Mucosa of descending colon (tissue), 3 donors: ENCODE results near the gene TEX261. TPM values are rescaled to one million over a fixed set of nuclear protein-coding genes. Genes with fewer than 3 reads are reported as not detected.

Source experiments
- ATAC-seq: fragments of 200-7000 bp; cut with Tn5 transposase; one replicate; pipeline ENCODE4 v1.9.1; 2020; ENCODE audit warnings: mild to moderate bottlenecking, moderate library complexity
- DNase-seq, 3 donors: peaks; one replicate each; pipeline ENCODE4 v3.0.0-alpha.2; 2020
- H3K36me3 ChIP-seq: fragments of 200-600 bp; one replicate; pipeline ENCODE4 v1.8.0; 2021; ENCODE audit warnings: low read depth, mild to moderate bottlenecking
- H3K4me1 ChIP-seq: fragments of 200-600 bp; one replicate; pipeline ENCODE4 v1.8.0; 2021; ENCODE audit warnings: low read depth, mild to moderate bottlenecking
- H3K4me3 ChIP-seq: fragments of 200-600 bp; one replicate; pipeline ENCODE4 v1.8.0; 2021; ENCODE audit warnings: mild to moderate bottlenecking
- H3K9me3 ChIP-seq: fragments of 200-600 bp; one replicate; pipeline ENCODE4 v1.8.0; 2021; ENCODE audit warnings: mild to moderate bottlenecking
- intact Hi-C, 2 donors: fragments of 100-400 bp; cut with DNase I in 1 of 2; cut with micrococcal nuclease in 1 of 2; formaldehyde crosslinking; loops; one replicate each; pipeline versions ENCODE4 v1.11.0 to v1.11.1; 2022; cut with DNase I, micrococcal nuclease
- total RNA-seq, 3 donors: library from RNA; stranded (reverse); fragmentation: NEBNext Ultra II Directional in 2 of 3; extraction: Animal tissue kit (Norgen Biotek cat#: 25700) in 2 of 3; gene quantifications; one replicate each; pipeline versions ENCODE4 v1.2.1 to v1.2.4, GENCODE V29; 2021 to 2023
- TF ChIP-seq, protein P1 (sequence below): fragments of 200-600 bp; IDR thresholded peaks from one replicate; pipeline ENCODE4 v1.8.0; 2022; ENCODE audit warnings: antibody characterized with exemption, mild to moderate bottlenecking
- donor health status: DM: no; HTN: no; CAD: no; lungs with moderate emphysema.
- donor health status: DM: no; HTN: no; CAD: no.
- donor health status: DM: no; HTN: yes; CAD: no.

The TEX261 gene
- total RNA-seq, 3 donors from 2014 or later, result 51.0 to 63.0 (median 51.4) TPM

DNA sequence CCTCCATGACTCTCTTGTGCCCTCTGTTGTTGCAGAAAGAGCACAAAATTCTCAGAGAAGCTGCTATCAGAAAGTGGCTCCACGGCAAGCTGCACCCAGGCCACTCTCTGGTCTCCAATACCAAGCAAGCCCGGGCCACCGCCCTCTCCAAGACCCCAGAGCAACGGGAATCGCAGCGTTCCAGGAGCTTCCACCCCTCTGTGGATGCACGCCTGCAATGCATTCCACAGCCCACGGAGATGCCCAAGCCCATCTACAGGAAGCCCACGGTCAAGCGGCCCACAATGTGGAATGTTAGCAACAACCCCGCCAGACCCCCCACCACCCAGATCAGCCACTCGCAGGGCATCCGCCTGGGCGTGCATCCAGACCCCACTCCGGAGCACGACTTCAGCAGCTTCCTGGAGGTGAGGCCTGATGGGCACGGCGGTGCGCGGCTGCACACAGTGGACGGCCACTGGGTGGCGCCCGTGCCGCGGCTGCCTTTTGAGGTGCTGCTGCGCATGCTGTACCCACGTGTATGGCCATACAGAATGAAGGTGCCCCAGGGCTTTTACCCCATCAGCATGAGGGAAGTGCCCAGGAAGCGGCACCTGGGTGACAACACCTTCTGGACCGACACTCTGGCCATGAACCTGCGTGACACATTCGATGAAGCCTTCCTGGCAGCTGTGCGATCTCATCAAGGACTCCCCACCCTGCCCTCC lies 9.9 kb downstream of the TEX261 start:
- DNase-seq, result peak; percentile 79 to 82 (median 80)

DNA sequence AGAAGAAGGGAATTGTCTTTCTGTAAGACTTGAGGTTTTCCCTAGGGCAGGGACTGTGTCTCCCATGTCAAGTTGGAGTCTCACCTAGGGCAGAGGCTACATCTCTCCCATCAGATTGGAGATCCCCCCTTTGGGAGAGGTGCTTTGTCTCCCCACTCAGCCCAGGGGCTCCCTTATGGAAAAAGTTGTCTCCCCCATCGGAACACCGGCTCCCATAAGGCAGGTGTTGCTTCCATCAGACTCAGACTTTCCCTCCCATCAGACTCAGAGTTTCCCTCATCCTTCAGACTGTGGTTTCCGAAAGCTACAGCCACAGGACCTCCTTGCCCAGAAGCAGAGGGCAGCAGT lies 10.5 kb downstream of the TEX261 start:
- ATAC-seq (no peak), DNase-seq (no peak)
- Histone ChIP-seq H3K4me1 (peaks cover 4% of the 10 kb centered on the region), H3K36me3 (peaks cover 6% of the 10 kb centered on the region), H3K9me3 (no peaks in the 10 kb centered on the region), H3K4me3 (no peak overlapping the region)
- intact Hi-C loops, result no loop called here
- TF ChIP-seq, protein P1, sequence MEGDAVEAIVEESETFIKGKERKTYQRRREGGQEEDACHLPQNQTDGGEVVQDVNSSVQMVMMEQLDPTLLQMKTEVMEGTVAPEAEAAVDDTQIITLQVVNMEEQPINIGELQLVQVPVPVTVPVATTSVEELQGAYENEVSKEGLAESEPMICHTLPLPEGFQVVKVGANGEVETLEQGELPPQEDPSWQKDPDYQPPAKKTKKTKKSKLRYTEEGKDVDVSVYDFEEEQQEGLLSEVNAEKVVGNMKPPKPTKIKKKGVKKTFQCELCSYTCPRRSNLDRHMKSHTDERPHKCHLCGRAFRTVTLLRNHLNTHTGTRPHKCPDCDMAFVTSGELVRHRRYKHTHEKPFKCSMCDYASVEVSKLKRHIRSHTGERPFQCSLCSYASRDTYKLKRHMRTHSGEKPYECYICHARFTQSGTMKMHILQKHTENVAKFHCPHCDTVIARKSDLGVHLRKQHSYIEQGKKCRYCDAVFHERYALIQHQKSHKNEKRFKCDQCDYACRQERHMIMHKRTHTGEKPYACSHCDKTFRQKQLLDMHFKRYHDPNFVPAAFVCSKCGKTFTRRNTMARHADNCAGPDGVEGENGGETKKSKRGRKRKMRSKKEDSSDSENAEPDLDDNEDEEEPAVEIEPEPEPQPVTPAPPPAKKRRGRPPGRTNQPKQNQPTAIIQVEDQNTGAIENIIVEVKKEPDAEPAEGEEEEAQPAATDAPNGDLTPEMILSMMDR, result no peak

More for the DNA sequence above, 9.9 kb downstream of the TEX261 start:
- intact Hi-C loops, result no loop called here
- TF ChIP-seq, protein P1, result peak; percentile 79
- Histone ChIP-seq H3K4me3 (no peak overlapping the region), H3K9me3 (no peaks in the 10 kb centered on the region), H3K36me3 (peaks cover 6% of the 10 kb centered on the region), H3K4me1 (peaks cover 4% of the 10 kb centered on the region)
- ATAC-seq, result peak; percentile 97

DNA sequence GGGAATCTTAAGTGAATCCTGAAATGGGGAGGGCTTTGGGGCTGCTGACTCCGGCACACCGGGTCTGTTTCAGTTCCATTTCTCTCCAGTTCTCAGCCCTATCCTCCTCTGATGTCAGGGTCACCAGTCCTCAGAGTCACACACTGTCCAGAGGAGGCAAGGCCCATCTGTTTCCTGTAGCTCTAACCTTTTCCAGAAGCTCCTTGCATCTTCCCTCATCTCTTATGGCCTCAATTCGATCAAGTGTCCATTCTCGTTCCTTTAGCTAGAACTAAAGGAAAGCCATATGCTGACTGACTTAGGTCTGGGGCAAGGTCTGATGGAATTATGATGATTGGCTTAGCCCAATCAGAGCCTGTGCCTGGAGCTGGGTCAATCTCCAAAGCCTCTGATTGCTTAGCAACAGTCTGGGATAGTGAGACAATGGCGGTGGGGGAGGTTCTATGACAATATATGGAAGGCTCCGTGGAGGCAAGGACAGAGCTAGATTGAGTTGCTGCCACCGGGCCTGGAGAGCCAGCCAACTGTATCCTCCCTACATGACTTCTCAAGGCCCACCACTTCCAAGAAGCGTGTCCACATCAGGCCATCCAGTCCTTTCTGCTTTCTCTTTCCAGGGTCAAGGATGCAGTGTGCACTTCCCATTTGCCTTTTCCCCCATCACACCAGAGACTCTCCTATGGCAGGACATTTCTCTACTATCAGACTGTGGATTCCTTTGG lies 11.0 kb downstream of the TEX261 start:
- DNase-seq, result no peak
- H3K4me3 ChIP-seq, result no peak overlapping the region
- intact Hi-C loops, result no loop called here
- ATAC-seq, result no peak
- TF ChIP-seq, protein P1, result no peak
- H3K4me1 ChIP-seq, result peaks cover 4% of the 10 kb centered on the region
- peaks cover 6% of the 10 kb centered on the region for H3K36me3 ChIP-seq
- no peaks in the 10 kb centered on the region for H3K9me3 ChIP-seq

DNA sequence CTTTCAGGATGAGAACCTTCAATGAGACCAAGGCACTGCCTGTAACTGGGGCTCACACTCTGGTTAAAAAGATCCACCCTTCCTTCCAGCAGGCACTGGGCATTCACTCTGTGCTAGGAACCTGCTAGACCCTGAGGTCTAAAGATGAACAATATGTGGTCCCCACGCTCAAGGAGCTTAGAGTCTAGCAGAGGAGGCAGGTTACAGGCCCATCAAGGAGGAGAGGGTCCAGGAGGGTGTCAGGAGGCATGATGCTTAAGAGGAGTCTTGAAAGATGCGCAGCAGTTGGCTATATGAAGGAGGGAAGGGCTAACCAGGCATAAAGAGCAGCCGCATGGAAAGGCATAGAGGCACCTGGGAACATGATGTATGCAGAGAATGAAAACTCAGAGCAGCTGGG lies 11.7 kb downstream of the TEX261 start:
- Histone ChIP-seq H3K36me3 (peaks cover under 1% of the 10 kb centered on the region), H3K4me1 (peaks cover 8% of the 10 kb centered on the region), H3K9me3 (no peaks in the 10 kb centered on the region), H3K4me3 (no peak overlapping the region)
- ATAC-seq, result no peak
- DNase-seq, result no peak
- intact Hi-C loops, result no loop called here
- TF ChIP-seq, protein P1, result no peak

DNA sequence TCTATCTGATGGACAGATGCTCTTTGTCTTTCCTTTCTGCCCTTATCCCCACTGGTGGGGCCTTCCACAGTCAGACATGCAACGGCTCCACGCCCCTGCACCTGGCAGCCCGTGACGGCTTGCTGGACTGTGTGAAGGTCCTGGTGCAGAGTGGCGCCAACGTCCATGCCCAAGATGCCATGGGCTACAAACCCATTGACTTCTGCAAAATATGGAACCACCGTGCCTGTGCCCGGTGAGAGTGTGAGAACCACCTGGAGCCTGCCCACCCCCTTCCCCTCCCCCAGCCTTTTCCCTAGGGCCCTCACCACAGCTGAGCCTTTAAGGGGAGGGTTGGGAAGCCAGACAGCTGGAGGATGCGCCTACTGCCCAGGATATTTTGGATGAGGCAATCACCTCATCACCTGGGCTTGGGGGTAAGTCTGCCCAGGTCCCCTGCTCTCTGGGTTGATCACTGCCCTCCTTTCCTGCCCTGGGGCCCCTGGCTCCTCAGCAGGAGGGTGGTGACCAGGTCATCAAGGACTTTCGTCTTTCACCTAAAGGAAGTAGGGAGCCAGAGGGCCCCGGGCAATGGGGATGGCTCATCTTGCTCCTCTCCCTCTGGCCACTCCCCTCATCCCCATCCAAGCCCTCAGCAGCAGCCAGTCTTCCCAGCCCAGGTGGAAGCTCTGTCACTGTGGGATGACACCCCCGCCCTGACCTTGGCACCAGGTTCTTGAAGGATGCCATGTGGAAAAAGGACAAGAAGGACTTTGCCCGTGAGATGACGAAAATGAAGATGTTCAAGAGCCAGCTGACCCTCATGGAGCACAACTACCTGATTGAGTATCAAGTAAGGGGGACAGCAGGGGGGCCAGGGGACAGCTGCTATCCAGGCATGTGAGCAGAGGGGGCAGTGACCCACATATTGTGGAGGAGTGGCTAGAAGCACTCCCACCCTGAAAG lies 12.5 kb downstream of the TEX261 start:
- peaks cover 14% of the 10 kb centered on the region for H3K4me1 ChIP-seq
- no peaks in the 10 kb centered on the region for H3K36me3 ChIP-seq
- no peaks in the 10 kb centered on the region for H3K9me3 ChIP-seq
- TF ChIP-seq, protein P1, result no peak
- no peak for ATAC-seq
- intact Hi-C loops, result no loop called here
- no peak overlapping the region for H3K4me3 ChIP-seq
- peak in 1 of 3 donors; percentile 14 for DNase-seq
